GM08714 (cell line): ENCODE results near the gene SRMS.
"Not testable (repeated sequence)": the region's sequence is repeated elsewhere in the genome, so short reads cannot be mapped to it uniquely, and the experiment has no call there.

Experiments used
- H3K4me3 ChIP-seq: fragments of 200-500 bp; sonication (Bioruptor generic); 2 replicates; pipeline ENCODE4 v1.5.1; 2014; ENCODE audit warnings: mild to moderate bottlenecking, low read length, inconsistent platforms
- ZNF274 ChIP-seq: IDR thresholded peaks from 2 replicates; pipeline ENCODE4 v1.6.1; 2012; ENCODE audit warnings: mild to moderate bottlenecking, low read depth, low read length

The SRMS gene

DNA sequence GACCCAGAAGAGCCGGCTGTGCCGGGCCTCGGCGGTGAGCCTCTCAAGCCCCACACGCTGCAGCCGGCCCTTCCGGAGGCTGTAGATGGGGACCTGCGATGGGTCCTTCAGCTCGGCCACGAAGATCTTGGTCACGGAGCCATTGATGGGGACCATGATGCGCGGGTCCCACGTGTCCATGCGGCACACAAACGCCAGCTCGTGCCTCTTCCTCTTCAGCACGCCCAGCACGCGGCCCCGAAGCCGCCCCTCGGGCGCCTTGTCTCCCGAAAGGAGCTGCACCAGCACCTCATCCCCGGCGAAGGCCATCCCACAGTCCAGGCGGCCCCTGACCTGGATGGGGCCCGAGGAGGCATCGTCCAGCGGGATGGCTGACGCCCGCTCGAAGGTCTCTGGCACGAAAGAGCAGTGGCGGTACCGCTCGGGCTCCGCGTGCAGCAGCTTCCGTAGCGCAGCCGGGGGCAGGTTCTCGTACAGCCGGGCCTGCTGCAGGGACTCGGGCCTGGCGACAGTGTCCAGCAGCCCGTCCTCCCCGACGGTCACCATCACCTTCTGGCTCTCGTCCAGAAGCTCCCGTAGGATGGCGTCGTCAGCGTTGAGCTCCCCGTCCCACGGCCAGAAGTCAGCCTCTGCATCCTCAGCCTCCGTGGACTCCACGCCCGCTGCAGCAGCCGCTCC lies 17.6 kb upstream of the SRMS start:
- no peak for TF ChIP-seq ZNF274

GRCh38 chr20:63564036-63564810 lies 16.7 kb upstream of the SRMS start:
- no peak for TF ChIP-seq ZNF274
- H3K4me3 ChIP-seq: no peak overlapping the region

More for the DNA sequence above, 17.6 kb upstream of the SRMS start:
- H3K4me3 ChIP-seq: no peak overlapping the region

DNA sequence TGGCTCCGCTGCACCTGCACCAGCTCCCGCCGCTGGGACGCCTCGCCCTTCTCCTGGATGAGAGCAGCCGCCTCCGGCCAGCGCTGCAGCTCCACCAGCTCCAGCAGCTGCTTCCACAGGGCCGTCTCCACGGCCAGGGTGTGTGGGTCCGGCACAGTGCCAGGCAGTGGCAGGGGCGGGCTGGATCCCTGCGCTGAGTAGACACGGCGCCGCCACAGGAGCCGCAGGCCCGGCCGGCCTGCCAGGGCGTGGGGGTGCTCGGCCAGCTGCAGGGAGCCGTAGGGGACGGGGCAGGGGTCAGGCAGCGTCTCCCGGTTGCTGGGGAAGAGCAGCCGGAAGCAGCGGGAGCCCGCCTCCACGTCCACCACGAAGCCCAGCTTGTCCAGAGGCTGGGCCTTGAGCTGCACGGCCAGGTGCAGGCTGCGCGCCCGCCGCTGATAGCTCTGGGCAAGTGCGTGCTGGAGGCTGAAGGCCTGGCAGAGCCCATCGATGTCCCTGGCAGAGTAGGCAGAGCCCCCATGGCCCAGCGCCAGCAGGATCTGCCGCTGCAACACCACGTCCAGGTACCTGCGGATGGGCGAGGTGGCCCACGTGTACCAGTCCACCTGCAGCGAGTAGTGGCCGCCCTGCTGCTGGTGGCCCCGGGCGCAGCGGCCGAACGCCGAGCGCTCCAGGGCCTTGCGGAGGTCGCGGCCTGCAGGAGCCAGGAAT lies 15.8 kb upstream of the SRMS start:
- no peak overlapping the region for H3K4me3 ChIP-seq
- no peak for TF ChIP-seq ZNF274

DNA sequence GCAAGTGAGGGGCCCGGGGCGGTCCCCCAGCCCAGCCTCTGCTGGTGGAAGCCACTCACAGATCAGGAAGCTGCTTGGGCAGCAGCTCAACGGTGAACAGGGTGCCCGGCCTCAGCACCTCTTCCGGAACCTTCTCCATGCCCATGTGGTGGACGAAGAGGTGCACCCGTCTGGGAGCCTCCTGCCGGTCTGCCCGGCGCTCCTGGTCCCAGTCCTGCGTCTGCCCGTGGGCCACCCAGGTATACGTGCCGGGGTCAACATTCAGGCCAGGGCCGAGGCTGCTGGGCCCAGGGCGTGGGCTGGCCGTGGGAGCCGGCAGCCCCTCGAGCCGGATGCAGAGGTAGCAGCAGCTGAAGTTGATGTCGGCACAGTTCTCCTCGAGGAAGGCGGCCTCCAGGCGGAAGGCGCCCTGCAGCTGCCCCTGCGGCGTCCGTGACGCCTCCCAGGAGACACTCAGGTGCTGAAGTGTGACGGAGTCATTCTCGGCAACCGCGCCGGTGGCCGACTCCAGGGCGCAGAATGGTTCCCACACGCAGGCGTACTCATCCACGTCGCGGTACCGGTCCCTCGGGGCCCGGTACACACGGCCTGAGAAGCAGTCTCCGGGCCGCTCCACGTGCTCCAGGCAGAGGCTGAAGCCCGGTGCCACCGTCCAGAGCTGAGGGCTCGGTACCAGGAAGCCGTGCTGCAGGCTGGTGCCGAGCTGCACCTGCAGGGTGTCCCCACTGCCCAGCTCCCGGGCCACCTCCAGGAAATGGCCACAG lies 15.1 kb upstream of the SRMS start:
- no peak overlapping the region for H3K4me3 ChIP-seq

DNA sequence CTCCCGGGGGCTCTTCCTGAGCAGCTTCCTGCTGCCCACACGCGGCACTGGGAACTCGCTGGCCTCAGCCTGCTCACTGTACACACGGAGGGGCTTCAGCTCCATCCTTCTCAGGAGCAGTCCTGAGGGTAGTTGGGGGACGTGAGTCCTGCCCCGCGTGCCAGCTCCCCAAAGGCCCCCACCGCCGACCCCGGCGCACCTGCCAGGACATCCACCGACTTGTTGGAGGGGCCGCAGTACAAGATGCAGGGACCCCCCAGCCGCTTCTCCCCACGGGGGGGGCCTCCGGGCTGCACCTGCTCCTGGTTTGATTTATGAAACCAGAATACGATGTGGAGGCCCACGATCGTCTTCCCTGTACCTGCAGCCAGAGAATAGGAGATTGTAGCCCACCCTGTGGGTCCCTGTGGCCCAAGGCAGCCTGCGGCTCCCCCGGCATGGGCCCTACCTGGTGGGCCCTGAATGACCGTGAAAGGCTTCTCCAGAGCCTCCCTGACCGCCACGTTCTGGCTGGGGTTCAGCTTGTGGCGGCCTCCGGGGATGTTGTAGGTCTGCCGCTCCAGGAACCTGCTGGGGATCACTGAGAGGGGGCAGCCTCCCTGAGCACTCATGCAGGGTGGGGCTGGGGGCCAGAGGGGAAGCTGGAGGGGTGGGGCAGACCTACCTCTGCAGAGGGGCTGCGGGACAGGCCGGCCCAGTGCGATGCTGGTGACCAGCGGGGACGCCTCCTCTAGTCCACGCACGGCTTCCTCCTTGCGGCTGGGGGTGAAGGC lies 14.3 kb upstream of the SRMS start:
- no peak overlapping the region for H3K4me3 ChIP-seq
- no peak for TF ChIP-seq ZNF274

More for the DNA sequence above, 15.1 kb upstream of the SRMS start:
- TF ChIP-seq ZNF274: no peak

DNA sequence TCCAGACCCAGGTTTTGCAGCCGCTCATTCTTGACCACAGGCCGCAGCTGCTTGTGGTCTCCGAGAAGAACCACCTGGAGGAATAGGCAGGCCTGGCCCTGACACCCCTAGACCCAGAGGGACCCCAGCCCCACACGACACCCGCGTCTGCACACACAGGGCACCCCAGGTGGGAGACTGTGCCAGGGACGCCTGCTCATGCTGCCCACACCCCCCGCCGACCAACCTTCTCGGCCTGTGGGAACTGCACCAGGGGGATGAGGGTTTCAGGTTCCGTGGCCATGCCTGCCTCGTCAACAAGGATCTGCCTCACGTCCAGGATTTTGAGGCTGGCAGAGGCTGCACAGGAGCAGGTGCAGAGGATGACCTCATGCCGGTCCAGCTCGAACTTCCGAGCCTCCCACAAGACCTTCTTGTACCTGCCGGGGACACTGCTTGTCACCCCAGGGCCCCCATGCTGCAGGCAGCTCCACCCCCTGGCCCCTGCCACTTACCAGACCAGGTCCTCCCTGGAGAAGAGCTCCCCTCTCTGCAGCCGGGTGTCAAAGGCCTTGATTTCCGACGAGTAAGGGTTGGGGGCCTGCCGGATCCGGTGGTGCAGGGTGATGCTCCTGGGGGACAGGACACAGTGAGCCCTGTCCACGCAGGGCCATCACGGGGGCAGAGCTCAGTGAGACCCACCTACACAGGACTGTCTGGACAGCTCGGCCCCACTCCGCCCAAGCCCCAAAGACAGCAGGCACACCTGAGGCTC lies 13.5 kb upstream of the SRMS start:
- H3K4me3 ChIP-seq: no peak overlapping the region
- TF ChIP-seq ZNF274: no peak

DNA sequence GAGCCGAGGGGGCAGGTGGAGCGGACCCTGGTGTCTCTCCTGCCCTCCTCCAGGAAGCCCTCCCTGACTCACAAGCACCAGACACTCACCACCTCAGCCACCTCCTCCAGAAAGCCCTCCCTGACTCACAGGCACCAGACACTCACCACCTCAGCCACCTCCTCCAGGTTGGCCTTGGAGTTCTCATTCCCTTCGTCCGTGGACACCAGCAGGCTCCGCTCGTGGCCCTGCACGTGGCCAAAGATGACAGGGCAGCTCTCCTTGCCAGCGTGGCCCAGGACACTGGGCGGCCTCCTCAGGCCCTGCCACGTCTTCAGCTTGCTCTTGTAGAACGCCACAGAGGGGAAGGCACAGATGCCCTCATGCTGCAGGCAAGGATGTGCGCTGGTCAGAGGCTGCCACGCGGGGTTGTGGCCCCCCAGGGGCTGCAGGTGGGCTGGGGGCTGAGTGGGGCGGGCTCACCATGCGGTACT lies 12.8 kb upstream of the SRMS start:
- TF ChIP-seq ZNF274: no peak
- H3K4me3 ChIP-seq: no peak overlapping the region

GRCh38 chr20:63559485-63560332 lies 12.2 kb upstream of the SRMS start:
- H3K4me3 ChIP-seq: not testable (repeated sequence)

DNA sequence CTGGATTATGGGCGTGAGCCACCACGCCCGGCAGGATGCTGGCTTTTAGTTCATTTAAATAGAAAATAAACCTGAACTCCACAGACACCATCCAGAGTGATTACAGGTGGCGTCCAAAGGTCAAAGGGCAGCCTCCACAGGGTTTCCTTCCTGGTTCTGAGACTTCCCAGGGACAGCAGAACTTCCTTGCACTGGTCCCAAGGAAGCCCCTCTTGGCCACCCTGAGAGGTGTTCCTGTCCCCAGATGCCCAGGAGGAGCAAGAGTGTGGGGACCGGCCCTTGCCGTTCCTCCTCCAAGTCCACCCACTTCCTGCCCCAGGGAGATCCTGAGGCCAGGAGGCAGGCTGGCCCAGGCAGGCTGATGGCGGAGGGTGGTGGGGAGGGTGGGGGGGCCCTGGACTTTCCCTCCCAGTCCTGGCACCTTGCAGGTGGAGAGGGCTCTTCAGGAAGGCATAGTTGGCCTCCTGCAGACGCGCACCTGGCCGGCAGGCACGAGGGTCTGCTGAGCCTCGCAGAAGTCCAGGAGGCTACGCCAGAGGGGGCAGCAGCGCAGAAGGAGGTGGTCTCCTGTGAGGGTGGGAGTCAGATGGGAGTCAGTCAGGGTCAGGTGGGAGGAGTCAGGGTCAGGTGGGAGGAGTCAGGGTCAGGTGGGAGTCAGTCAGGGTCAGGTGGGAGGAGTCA lies 11.4 kb upstream of the SRMS start:
- TF ChIP-seq ZNF274: no peak
- H3K4me3 ChIP-seq: no peak overlapping the region

DNA sequence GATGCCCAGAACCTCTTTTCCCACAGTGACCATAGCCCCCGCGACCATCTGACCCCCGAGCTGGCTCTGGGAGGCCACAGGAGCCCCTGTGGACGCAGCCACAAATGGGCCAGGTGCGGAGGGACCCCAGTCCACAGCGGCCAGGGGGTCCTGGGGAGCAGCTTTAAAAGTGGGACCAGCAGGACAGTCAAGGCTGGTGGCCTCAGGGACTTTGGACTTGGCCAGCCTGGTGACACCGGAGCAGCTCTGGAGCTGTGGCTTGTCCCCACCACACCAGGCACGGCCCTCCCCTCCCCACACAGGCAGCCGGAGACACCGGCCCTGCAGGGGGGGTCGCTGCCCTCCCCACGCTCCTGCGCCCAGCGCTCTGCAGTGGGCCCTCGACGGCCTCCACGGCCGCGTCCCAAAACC lies 9.9 kb upstream of the SRMS start:
- no peak for TF ChIP-seq ZNF274
- no peak overlapping the region for H3K4me3 ChIP-seq

DNA sequence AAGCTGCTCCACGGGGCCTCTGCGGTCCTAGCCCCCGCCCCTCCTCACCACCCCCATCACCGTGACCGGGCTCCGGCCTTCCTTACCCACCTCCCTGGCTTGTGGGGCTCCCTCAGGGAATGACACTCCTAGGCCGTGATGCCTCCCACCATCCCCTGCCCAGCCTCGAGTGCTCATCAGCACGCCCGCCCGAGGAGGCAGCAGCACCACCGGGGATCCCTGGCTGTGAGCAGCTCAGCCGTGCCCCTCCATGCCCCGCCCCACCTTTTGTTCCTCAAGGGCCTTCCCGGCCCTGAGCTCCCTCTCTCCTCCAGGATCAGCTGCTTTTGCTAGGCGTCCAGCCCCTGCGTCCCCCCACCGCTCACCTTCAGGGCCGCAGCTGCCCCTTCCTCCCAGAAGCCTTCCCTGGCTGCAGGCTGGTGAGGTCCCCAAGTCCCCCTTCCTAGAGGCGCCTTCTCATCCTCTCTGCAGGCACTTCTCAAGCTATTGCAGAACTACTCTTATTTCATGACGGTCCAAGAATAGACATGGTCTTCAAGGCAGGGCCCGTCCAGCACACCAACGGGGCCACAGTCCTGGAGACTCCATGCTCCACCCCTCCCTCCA lies 9.4 kb upstream of the SRMS start:
- no peak for TF ChIP-seq ZNF274
- no peak overlapping the region for H3K4me3 ChIP-seq
